NCI-H1694 treated with DMSO at 0.1 percent for 48 hours (cell line): ENCODE results near the gene PSMD6.
A peak's percentile ranks its signal among the peaks of the same experiment; 100 is the strongest.

ENCODE experiments used
- DNase-seq: peaks from one replicate; lab custom pipeline; 2025; lab: John Stamatoyannopoulos, UW

The PSMD6 gene

GRCh38 chr3:64023187-64023860 is at the start of gene PSMD6:
TSS of gene PSMD6 (minus strand) at chr3:64023494. CDS start at chr3:64023419, 75 bp downstream.
- DNase-seq: peak; percentile 34

- no peak for DNase-seq
Measured at GRCh38 chr3:64072126-64072525, 48.8 kb upstream of the PSMD6 start.

DNA sequence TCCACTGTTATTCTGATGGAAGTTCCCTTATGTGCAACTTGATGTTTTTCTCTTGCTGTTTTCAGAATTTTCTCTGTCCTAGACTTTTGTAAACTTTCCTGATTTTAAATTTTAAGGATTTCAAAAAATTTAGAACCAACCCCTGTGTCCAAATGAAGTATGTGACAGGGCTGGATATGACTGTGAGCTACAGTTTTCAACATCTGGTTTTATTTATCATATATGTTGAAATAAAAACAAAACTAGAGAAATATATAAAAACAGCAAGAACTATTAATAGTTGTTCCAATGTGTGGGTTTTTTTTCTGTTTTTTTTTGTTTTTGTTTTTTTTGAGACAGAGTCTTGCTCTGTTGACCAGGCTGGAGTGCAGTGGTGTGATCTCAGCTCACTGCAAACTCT is 47.4 kb upstream of the PSMD6 start:
- DNase-seq: no peak

- DNase-seq: peak; percentile 45
Measured at GRCh38 chr3:64067506-64068346, 44.4 kb upstream of the PSMD6 start.

- DNase-seq: no peak
Measured at GRCh38 chr3:64064804-64065203, 41.5 kb upstream of the PSMD6 start.

GRCh38 chr3:64063983-64064438 is 40.7 kb upstream of the PSMD6 start:
- DNase-seq: no peak

GRCh38 chr3:64063207-64063982 is 40.1 kb upstream of the PSMD6 start:
- no peak for DNase-seq

- no peak for DNase-seq
Measured at GRCh38 chr3:64061628-64062027, 38.3 kb upstream of the PSMD6 start.

DNA sequence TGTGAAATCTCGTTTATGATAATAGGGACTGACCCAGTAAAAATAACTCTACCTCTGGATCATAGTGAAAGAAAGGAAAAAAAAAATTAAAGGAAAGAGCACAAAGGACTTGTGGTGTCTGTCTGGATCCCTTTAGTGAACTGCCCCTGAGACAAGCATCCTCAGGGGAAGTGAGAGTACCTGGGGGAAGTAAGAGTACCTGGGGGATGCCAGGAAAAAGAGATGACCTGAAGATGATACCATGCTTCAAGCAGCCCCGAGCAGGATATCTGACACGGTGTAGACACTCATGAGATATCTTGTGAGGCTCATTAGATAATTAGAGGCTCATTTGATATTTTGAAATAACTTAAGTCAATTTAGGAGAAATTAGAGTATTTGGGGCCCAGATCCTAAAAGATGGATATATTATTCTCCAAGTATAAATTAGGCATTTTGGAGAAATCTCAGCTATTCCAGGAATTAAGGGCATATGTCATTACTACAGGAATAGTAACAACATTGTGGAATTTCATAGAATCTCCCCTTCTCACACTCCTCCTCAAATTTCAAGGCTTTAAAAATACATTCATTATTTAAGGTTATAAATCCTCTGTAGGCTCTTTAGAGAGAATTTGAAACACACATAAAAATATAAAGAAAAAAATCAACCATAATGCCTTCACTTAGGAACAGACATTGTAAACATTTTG is 36.3 kb upstream of the PSMD6 start:
- DNase-seq: no peak

GRCh38 chr3:64058566-64058965 is 35.3 kb upstream of the PSMD6 start:
- no peak for DNase-seq

DNA sequence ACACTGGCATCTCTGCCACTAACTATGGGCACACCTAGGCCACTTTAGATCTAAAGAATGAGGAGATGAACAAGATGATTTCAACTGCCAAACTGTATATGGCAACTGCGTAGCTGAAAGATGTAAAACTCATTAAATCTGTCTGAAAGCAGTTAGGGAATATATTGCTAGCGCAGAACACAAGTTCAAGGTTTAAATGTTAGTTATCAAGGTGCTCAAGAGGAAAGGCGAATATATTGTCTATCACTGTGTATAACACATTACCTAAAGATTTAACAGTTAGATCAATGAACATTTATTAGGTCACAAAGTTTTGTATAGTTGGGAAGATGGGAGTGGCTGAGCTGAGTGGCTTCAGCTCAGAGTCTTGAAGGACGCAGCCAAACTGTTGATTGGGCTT is 33.9 kb upstream of the PSMD6 start:
- DNase-seq: no peak

GRCh38 chr3:64056606-64057180 is 33.4 kb upstream of the PSMD6 start:
- no peak for DNase-seq

DNA sequence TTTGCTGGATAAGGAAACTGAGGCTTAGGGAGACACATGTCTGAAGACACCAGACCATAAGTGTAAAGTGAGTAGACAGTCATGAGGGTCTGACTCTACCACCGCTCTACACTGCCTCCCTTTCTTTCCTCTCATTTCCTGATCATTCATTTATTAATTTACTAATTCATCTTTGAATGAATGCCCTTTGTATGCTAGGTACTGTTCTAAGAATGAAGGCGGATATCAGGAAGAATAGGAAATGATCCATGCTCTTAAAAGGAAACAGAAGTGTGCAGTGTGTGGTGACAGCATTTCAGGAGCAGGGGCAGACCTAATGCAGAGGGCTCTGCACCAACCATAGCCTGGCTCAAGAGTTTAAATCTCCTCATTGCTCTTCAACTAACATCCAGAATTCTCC is 31.8 kb upstream of the PSMD6 start:
- DNase-seq: no peak

DNA sequence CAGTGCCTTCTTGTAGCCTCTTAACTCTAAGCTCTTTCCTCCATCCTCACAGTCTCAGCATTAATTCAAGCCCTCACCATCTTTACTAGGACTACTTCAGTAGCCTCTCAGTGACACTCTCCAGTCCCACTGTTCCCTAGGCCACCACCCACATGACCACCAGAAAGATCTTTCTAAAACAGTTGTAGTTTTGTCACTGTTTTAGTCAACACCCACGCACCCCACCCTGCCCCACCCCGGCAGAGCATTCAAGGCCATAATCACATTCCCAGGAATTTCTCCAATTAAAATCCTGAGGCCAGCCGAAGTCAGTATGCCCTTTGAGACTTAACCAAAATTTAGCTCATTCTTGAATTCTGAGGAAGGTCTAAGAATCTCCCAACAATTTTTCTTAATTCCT is 31.2 kb upstream of the PSMD6 start:
- no peak for DNase-seq

DNA sequence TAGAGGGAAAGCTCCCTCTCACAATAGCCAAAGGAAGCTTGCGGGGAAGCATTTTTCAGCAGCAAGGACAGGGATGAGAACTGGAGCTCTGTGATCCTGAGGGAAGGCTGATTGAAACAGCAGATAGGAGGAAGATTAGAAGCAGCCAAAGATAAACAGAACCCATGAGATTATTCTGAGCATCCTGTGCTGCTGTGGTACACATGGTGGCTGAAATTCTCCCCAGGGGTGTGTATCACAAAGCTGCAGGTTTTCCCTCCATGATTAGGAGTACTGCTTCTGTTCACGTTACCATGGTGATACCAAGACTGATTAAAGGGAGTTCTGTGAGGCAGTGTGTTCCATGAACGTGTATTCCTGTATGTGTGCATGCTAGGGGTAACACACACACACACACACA is 30.3 kb upstream of the PSMD6 start:
- DNase-seq: no peak

GRCh38 chr3:64053117-64053516 is 29.8 kb upstream of the PSMD6 start:
- no peak for DNase-seq

DNA sequence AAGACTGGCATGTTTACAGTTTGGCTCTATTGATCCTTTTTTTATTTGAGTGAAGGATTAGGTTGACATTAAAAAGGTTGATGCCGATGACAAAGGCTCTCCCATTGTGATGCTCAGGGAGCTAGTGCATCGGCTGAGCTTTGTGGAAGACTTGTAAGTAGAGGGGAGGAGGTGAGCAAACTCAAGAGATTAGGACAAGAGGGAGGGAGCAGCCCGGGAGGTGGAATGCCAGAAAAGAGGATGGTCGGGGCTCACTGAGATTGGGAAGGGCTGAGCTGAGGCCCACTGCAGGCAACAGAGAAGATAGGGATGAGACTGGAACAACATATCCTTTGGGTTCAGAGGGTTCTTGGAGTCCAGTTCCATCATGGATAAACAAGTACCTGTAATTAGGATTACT is 26.5 kb upstream of the PSMD6 start:
- no peak for DNase-seq

DNA sequence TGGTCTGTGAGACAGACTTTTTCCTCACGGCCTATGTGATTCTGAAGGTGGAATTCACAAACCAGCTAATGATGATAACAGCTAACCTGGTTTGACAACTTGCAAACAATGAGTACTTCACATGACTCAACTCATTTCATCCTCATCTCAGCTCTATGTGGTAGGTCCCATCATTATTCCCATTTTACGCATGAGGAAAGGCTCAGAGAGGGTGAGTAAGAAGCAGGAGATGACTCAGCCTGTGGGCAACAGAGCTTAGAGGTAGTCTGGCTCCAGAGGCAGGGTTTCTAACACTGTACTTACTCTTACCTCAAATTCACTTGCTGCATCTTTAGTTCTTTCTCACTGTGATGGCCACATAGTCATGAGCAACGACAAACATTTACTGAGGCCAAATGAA is 25.8 kb upstream of the PSMD6 start:
- no peak for DNase-seq

DNA sequence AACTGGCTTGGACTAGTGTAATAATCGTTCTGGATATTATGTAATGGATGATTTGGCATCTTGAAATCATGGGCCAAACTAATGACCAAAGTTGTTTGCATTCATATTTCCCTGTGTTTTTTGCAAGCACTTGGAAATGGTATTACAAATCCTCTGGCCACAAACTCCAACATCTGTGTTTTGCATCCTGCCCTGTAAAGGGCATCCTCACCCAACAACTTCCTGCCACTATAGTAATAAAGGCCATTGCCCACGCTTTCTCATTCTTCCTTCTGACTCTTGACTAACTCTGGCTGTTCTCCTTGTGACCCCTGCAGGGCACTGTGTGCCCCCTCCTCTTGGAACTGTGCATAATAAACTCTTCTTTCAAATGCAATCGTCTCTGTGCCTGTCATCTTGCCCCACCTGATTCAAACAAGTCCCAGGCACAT is 25.4 kb upstream of the PSMD6 start:
- DNase-seq: no peak

DNA sequence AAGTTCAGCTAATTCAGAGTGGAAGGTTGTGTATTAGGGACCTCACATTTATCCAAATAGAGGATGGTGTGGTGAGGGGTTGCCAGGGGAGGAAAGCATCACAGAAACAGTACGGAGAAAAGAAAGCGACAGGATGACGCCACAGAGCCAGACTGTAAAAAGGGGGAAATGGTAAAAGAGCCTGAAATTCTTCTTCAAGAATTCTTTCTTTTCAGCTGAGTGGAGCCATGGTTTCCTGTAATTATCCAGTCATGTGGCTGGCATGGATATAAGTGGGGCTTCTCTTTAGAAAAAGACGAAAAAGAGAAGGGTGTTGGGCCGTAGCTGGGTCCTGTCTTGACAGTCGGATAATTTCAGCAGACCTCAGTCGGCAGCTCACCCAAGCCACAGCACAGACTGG is 24.5 kb upstream of the PSMD6 start:
- no peak for DNase-seq

DNA sequence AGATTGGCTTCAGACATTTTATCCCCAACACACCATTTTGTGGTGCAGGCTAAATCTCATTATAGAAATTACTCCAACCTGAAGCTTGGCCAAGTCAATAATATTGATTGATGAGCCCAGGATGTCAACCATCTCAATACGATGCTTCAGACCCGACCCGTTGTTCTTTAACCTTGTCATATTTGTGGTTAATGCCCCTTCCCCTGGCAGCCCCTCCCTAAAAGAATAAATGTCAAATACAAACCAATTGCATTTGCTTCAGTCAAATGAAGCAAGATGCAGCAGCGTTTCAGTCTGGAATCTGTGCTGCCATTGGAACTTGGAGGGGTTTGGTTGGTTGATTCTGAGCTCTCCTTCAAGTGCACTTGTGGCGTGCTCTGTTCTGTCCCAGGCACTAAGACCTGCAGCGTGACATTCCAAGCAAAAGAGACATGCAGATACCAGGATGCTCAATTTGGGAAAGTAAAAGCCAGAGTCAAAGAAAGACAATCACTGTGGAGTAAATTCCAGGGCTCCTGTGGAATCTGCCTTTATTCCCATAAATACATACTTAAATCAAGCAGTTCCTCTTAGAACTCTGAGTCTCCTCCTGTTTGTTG is 23.8 kb upstream of the PSMD6 start:
- no peak for DNase-seq
